ENCODE results near the gene NBAS. TPM values are rescaled to one million over a fixed set of nuclear protein-coding genes. Genes with fewer than 3 reads are reported as not detected.
A peak's percentile ranks its signal among the peaks of the same experiment; 100 is the strongest.

Gene NBAS
- polyA plus RNA-seq, 2 of the 4 experiments (the other 2 are of a cell fraction) = 16.7 to 34.9 TPM

DNA sequence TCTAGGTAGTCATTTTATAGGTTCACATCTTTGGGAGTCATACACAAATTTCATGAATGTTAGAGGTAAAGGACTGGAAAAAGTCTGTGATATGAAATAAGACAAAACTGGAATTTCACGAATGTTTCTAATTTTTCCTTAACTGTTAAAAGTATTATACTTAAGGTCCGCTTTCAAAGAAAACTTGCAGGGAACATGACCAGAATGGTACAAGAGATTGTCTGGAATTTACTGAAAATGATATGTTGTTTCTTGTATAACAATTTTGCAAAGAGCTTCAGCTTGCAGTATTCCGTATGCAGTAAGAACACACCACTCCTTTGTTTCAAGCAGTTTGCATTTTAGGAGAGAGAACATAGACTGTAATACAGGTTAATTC lies 32.2 kb upstream of the NBAS start:
- TF ChIP-seq JUNB (IDR thresholded peaks at IDR 0.05) = no peak
- TF ChIP-seq NPAS2 (CRISPR knock-in tag; IDR thresholded peaks at IDR 0.05; ENCODE audit: borderline replicate concordance) = no peak
- no peak for TF ChIP-seq POLR2AphosphoS2 (conservative IDR thresholded peaks at IDR 0.05; ENCODE audit: low read length)
- TF ChIP-seq FOSL2 (IDR thresholded peaks at IDR 0.05) = no peak
- no peak for TF ChIP-seq FOSL2 (CRISPR knock-in tag; IDR thresholded peaks at IDR 0.05)
- TF ChIP-seq, protein P1, sequence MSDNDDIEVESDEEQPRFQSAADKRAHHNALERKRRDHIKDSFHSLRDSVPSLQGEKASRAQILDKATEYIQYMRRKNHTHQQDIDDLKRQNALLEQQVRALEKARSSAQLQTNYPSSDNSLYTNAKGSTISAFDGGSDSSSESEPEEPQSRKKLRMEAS (IDR thresholded peaks at IDR 0.05) = no peak
- no peak for TF ChIP-seq RAD21 (conservative IDR thresholded peaks at IDR 0.05 in 1 of 2, IDR thresholded peaks at IDR 0.05 in 1 of 2)
- TF ChIP-seq, protein P2, sequence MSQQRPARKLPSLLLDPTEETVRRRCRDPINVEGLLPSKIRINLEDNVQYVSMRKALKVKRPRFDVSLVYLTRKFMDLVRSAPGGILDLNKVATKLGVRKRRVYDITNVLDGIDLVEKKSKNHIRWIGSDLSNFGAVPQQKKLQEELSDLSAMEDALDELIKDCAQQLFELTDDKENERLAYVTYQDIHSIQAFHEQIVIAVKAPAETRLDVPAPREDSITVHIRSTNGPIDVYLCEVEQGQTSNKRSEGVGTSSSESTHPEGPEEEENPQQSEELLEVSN (IDR thresholded peaks at IDR 0.05; ENCODE audit: borderline replicate concordance, low read depth) = no peak
- no peak for TF ChIP-seq NR3C1 (IDR thresholded peaks at IDR 0.05)
- no peak for TF ChIP-seq MAZ (IDR thresholded peaks at IDR 0.05; ENCODE audit: borderline replicate concordance, low read depth, low read length)
- no peak for TF ChIP-seq TP53 (CRISPR knock-in tag; IDR thresholded peaks at IDR 0.05)
- TF ChIP-seq, protein P3, sequence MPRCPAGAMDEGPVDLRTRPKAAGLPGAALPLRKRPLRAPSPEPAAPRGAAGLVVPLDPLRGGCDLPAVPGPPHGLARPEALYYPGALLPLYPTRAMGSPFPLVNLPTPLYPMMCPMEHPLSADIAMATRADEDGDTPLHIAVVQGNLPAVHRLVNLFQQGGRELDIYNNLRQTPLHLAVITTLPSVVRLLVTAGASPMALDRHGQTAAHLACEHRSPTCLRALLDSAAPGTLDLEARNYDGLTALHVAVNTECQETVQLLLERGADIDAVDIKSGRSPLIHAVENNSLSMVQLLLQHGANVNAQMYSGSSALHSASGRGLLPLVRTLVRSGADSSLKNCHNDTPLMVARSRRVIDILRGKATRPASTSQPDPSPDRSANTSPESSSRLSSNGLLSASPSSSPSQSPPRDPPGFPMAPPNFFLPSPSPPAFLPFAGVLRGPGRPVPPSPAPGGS (IDR thresholded peaks at IDR 0.05) = no peak
- TF ChIP-seq EHMT2 (IDR thresholded peaks at IDR 0.05; ENCODE audit: low read depth) = no peak
- TF ChIP-seq, protein P4, sequence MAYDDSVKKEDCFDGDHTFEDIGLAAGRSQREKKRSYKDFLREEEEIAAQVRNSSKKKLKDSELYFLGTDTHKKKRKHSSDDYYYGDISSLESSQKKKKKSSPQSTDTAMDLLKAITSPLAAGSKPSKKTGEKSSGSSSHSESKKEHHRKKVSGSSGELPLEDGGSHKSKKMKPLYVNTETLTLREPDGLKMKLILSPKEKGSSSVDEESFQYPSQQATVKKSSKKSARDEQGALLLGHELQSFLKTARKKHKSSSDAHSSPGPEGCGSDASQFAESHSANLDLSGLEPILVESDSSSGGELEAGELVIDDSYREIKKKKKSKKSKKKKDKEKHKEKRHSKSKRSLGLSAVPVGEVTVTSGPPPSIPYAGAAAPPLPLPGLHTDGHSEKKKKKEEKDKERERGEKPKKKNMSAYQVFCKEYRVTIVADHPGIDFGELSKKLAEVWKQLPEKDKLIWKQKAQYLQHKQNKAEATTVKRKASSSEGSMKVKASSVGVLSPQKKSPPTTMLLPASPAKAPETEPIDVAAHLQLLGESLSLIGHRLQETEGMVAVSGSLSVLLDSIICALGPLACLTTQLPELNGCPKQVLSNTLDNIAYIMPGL (CRISPR knock-in tag; IDR thresholded peaks at IDR 0.05; ENCODE audit: borderline replicate concordance) = no peak
- no peak for TF ChIP-seq RARB (CRISPR knock-in tag; IDR thresholded peaks at IDR 0.05)
- TF ChIP-seq, protein P5, sequence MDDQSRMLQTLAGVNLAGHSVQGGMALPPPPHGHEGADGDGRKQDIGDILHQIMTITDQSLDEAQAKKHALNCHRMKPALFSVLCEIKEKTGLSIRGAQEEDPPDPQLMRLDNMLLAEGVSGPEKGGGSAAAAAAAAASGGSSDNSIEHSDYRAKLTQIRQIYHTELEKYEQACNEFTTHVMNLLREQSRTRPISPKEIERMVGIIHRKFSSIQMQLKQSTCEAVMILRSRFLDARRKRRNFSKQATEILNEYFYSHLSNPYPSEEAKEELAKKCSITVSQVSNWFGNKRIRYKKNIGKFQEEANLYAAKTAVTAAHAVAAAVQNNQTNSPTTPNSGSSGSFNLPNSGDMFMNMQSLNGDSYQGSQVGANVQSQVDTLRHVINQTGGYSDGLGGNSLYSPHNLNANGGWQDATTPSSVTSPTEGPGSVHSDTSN (IDR thresholded peaks at IDR 0.05) = no peak
- no peak for TF ChIP-seq FOXS1 (CRISPR knock-in tag; IDR thresholded peaks at IDR 0.05)
- no peak for TF ChIP-seq TFCP2L1 (CRISPR knock-in tag; IDR thresholded peaks at IDR 0.05)
- TF ChIP-seq, protein P6, sequence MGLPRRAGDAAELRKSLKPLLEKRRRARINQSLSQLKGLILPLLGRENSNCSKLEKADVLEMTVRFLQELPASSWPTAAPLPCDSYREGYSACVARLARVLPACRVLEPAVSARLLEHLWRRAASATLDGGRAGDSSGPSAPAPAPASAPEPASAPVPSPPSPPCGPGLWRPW (IDR thresholded peaks at IDR 0.05) = no peak
- ATAC-seq = no peak
- Histone ChIP-seq H3K4me3 (peak overlapping the region; percentile 82; the same call in 2 of the 3 replicates), H3K27ac (peak overlapping the region in 1 of 2 experiments; percentile 93; a peak in 2 of 6 replicates), H3K4me1 (peaks cover 23% of the 10 kb centered on the region), H3K9me3 (no peaks in the 10 kb centered on the region), H3K4me2 (peak overlapping the region; percentile 76)
- WGBS (ENCODE audit: missing lambda C conversion rate) = 93% methylated on average over 3 of the region's 3 CpGs
- no peak for FAIRE-seq
- POLR2A ChIA-PET = interaction anchor here (0.7 kb wide), 1 partner anchor 9 kb away, joined by 4 read pairs; no protein-coding TSS in a partner anchor
- no peak for DNase-seq (ENCODE audit: low read depth in 1 of 2, low spot score in 1 of 2)
- CTCF ChIA-PET = interaction anchor here (0.9 kb wide), 1 partner anchor 16 kb away, joined by 3 read pairs; no protein-coding TSS in a partner anchor

DNA sequence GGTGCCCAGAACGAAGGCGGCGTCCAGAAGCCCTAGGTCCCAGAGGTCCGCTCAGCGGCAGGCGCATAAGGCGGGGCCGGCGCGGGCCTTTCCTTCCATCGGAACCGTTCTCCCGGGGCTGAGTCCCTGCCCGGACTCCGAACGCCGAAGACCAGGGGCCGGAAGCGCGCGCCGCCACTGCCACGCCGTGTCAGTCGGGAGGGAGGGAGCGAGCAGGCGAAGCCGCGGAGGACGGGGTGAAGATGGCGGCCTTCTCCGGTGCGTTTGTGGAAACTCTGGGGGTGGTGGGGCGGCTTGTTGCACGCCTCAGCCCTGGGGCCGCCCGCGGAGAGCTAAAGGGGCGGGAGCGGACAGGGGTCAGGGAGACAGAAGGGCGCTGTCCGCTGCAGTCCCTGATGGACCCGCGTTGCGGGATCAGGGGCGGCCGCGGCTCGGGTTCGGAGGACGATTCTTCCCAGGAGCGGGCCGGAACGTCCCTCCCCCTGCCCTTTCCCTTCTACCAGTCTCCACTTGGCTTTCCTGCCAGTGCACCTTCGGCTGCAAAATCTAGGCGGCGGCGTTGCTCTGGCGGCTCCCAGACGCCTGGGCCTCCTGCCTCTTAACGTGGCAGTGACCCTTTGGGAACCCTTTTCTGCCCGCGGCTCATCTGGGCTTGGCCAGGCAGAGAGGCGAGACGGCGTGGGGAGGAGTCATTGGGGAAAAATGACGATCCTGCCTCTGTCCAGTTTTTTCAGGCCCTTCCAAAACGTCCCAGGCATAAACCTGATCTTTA lies 30.7 kb upstream of the NBAS start, which contains the start of gene DDX1:
TSS of gene DDX1 (plus strand) at position 177 of the 772 bp plus-strand sequence. CDS start at position 243, 66 bp downstream.
- Histone ChIP-seq H3K4me3 (peak within 1 kb of the TSS; percentile 82), H3K4me1 (peaks cover 23% of the 10 kb centered on the region), H3K27ac (peak within 1 kb of the TSS; percentile 93), H3K9me3 (no peaks in the 10 kb centered on the region), H3K4me2 (peak within 1 kb of the TSS; percentile 76)
- ChIA-PET CTCF (interaction anchor here (0.8 to 9.2 kb wide), 3 partner anchors 9 to 348 kb away, joined by 3 to 147 read pairs (median 5); no protein-coding TSS in a partner anchor), POLR2A (interaction anchor here (1.5 kb wide), 1 partner anchor 31 kb away, joined by 4 read pairs; the partner anchor contains the start of gene NBAS)
- ATAC-seq (peak; percentile 94 to 95), DNase-seq (ENCODE audit: low read depth in 1 of 2, low spot score in 1 of 2) (peak; percentile 83 to 92), FAIRE-seq (no peak)
- WGBS (ENCODE audit: missing lambda C conversion rate) = 1% methylated on average over 59 of the region's 68 CpGs
- peak; percentile 91 to 98 for TF ChIP-seq JUN (IDR thresholded peaks at IDR 0.05)
- TF ChIP-seq CBX8 (IDR thresholded peaks at IDR 0.05) = no peak
- peak; percentile 95 for TF ChIP-seq PHF8 (IDR thresholded peaks at IDR 0.05; ENCODE audit: borderline replicate concordance, low read depth)
- TF ChIP-seq ZSCAN20 (CRISPR knock-in tag; IDR thresholded peaks at IDR 0.05) = no peak
- peak; percentile 63 for TF ChIP-seq HOXB5 (CRISPR knock-in tag; IDR thresholded peaks at IDR 0.05)
- TF ChIP-seq, protein P5 (IDR thresholded peaks at IDR 0.05) = peak; percentile 66; the same call in 1 of the 2 replicates
- peak; percentile 93; the same call in 1 of the 2 replicates for TF ChIP-seq MAZ (IDR thresholded peaks at IDR 0.05; ENCODE audit: borderline replicate concordance, low read depth, low read length)
- TF ChIP-seq, protein P1 (IDR thresholded peaks at IDR 0.05) = peak; percentile 99
- peak; percentile 84 for TF ChIP-seq POLR2A (IDR thresholded peaks at IDR 0.05; ENCODE audit: low read length)
- TF ChIP-seq CHD2 (IDR thresholded peaks at IDR 0.05; ENCODE audit: low read length, partially characterized antibody) = no peak
- no peak for TF ChIP-seq FOSL2 (IDR thresholded peaks at IDR 0.05)
- peak; percentile 41 for TF ChIP-seq FOSL2 (CRISPR knock-in tag; IDR thresholded peaks at IDR 0.05)
- TF ChIP-seq JUNB (IDR thresholded peaks at IDR 0.05) = no peak
- TF ChIP-seq, protein P2 (IDR thresholded peaks at IDR 0.05; ENCODE audit: borderline replicate concordance, low read depth) = peak; percentile 98

Measured in A549 (cell line).